Activated CD8-positive, alpha-beta T cell treated with anti-CD3 and anti-CD28 coated beads, Interleukin-2, amount 10 ng/mL, durations not matched to agents 7 days and 5 days (primary cell): ENCODE measurements around the gene EXOC6B. TPM values are rescaled to one million over a fixed set of nuclear protein-coding genes. Genes with fewer than 3 reads are reported as not detected.
"Not testable (repeated sequence)": the region's sequence is repeated elsewhere in the genome, so short reads cannot be mapped to it uniquely, and the experiment has no call there.

ENCODE experiments used
- ATAC-seq: fragments of 150-1000 bp; cut with Tn5 transposase; one replicate; pipeline ENCODE4 v1.10.0; 2021; ENCODE audit warnings: moderate library complexity
- CTCF ChIA-PET: fragments of 350-600 bp; sonication (Branson Sonifier 250); formaldehyde crosslinking; loops from one replicate; lab custom pipeline; 2021; ENCODE audit warnings: antibody characterized with exemption; lab: Charles Lee
- POLR2A ChIA-PET: fragments of 350-600 bp; sonication (Branson Sonifier 250); formaldehyde crosslinking; loops from one replicate; lab custom pipeline; 2021; ENCODE audit warnings: antibody characterized with exemption; lab: Charles Lee
- DNase-seq: peaks from one replicate; pipeline ENCODE4 v3.0.0-alpha.2; 2020
- H3K27ac Mint-ChIP-seq: one replicate; pipeline ENCODE4 v1.8.0; 2021; ENCODE audit warnings: mild to moderate bottlenecking, mixed read lengths
- H3K27me3 Mint-ChIP-seq: one replicate; pipeline ENCODE4 v1.8.0; 2021; ENCODE audit warnings: low read depth, mixed read lengths
- H3K36me3 Mint-ChIP-seq: one replicate; pipeline ENCODE4 v1.8.0; 2021; ENCODE audit warnings: low read depth, mixed read lengths
- H3K4me1 Mint-ChIP-seq: one replicate; pipeline ENCODE4 v1.8.0; 2021; ENCODE audit warnings: low read depth, mixed read lengths
- H3K4me3 Mint-ChIP-seq: one replicate; pipeline ENCODE4 v1.8.0; 2021; ENCODE audit warnings: mild to moderate bottlenecking, mixed read lengths
- H3K9me3 Mint-ChIP-seq: one replicate; pipeline ENCODE4 v1.8.0; 2022; ENCODE audit warnings: mixed read lengths; ENCODE audit not compliant: insufficient read depth
- total RNA-seq, 2 experiments: library from RNA; stranded (reverse); gene quantifications; one replicate each; pipeline ENCODE4 v1.2.3, GENCODE V29; 2021

EXOC6B gene
- total RNA-seq, 2 experiments from 2014 or later: 17.8 to 18.8 TPM

GRCh38 chr2:72673279-72673678 lies 152.6 kb downstream of the EXOC6B start:
- CTCF ChIA-PET: no interaction called here
- Mint-ChIP-seq H3K27ac (no peak overlapping the region), H3K9me3 (no peaks in the 10 kb centered on the region), H3K27me3 (no peaks in the 10 kb centered on the region), H3K4me3 (no peak overlapping the region), H3K36me3 (no peaks in the 10 kb centered on the region), H3K4me1 (no peaks in the 10 kb centered on the region)
- POLR2A ChIA-PET: no interaction called here
- DNase-seq (no peak), ATAC-seq (no peak)

- peaks cover 7% of the 10 kb centered on the region for H3K9me3 Mint-ChIP-seq
- H3K27me3 Mint-ChIP-seq: no peaks in the 10 kb centered on the region
- H3K4me1 Mint-ChIP-seq: no peaks in the 10 kb centered on the region
- no peak for DNase-seq
- CTCF ChIA-PET: no interaction called here
- ATAC-seq: no peak
- H3K4me3 Mint-ChIP-seq: no peak overlapping the region
- H3K36me3 Mint-ChIP-seq: peaks cover 2% of the 10 kb centered on the region
- POLR2A ChIA-PET: no interaction called here
- H3K27ac Mint-ChIP-seq: no peak overlapping the region
These were observed 156.7 kb downstream of the EXOC6B start for GRCh38 chr2:72669121-72669520.

GRCh38 chr2:72668647-72669046 lies 157.2 kb downstream of the EXOC6B start:
- ChIA-PET CTCF (no interaction called here), POLR2A (no interaction called here)
- peaks cover 7% of the 10 kb centered on the region for H3K9me3 Mint-ChIP-seq
- ATAC-seq (no peak), DNase-seq (no peak)
- H3K36me3 Mint-ChIP-seq: peaks cover 2% of the 10 kb centered on the region
- no peaks in the 10 kb centered on the region for H3K4me1 Mint-ChIP-seq
- H3K27me3 Mint-ChIP-seq: no peaks in the 10 kb centered on the region
- H3K27ac Mint-ChIP-seq: no peak overlapping the region
- H3K4me3 Mint-ChIP-seq: no peak overlapping the region

GRCh38 chr2:72665448-72665847 lies 160.4 kb downstream of the EXOC6B start:
- CTCF ChIA-PET: no interaction called here
- POLR2A ChIA-PET: no interaction called here
- Mint-ChIP-seq H3K36me3 (peaks cover 2% of the 10 kb centered on the region), H3K4me3 (no peak overlapping the region), H3K9me3 (peaks cover 7% of the 10 kb centered on the region), H3K27ac (no peak overlapping the region), H3K4me1 (no peaks in the 10 kb centered on the region), H3K27me3 (no peaks in the 10 kb centered on the region)
- ATAC-seq: no peak
- no peak for DNase-seq

- CTCF ChIA-PET: no interaction called here
- no peak for DNase-seq
- H3K27ac Mint-ChIP-seq: no peak overlapping the region
- no peaks in the 10 kb centered on the region for H3K27me3 Mint-ChIP-seq
- no peaks in the 10 kb centered on the region for H3K4me1 Mint-ChIP-seq
- H3K36me3 Mint-ChIP-seq: no peaks in the 10 kb centered on the region
- no peaks in the 10 kb centered on the region for H3K9me3 Mint-ChIP-seq
- POLR2A ChIA-PET: no interaction called here
- no peak for ATAC-seq
- no peak overlapping the region for H3K4me3 Mint-ChIP-seq
These were observed 163.8 kb downstream of the EXOC6B start for GRCh38 chr2:72661985-72662384.

- ChIA-PET POLR2A (no interaction called here), CTCF (no interaction called here)
- Mint-ChIP-seq H3K4me1 (no peaks in the 10 kb centered on the region), H3K9me3 (peaks cover 6% of the 10 kb centered on the region), H3K4me3 (no peak overlapping the region), H3K36me3 (peaks cover 2% of the 10 kb centered on the region), H3K27me3 (no peaks in the 10 kb centered on the region), H3K27ac (no peak overlapping the region)
- DNase-seq: no peak
- no peak for ATAC-seq
These were observed 176.0 kb downstream of the EXOC6B start for GRCh38 chr2:72649810-72650209.

GRCh38 chr2:72641221-72641620 lies 184.6 kb downstream of the EXOC6B start:
- H3K4me1 Mint-ChIP-seq, CTCF ChIA-PET, H3K36me3 Mint-ChIP-seq, H3K27me3 Mint-ChIP-seq, H3K9me3 Mint-ChIP-seq, H3K27ac Mint-ChIP-seq, H3K4me3 Mint-ChIP-seq, ATAC-seq, POLR2A ChIA-PET, DNase-seq: not testable (repeated sequence)

- CTCF ChIA-PET: no interaction called here
These were observed 187.1 kb downstream of the EXOC6B start for GRCh38 chr2:72638600-72639211.

GRCh38 chr2:72636210-72636609 lies 189.6 kb downstream of the EXOC6B start:
- H3K27me3 Mint-ChIP-seq: peaks cover 3% of the 10 kb centered on the region
- no peaks in the 10 kb centered on the region for H3K36me3 Mint-ChIP-seq
- POLR2A ChIA-PET: no interaction called here
- no peaks in the 10 kb centered on the region for H3K4me1 Mint-ChIP-seq
- H3K27ac Mint-ChIP-seq: no peak overlapping the region
- no peaks in the 10 kb centered on the region for H3K9me3 Mint-ChIP-seq
- no peak for DNase-seq
- no peak for ATAC-seq
- no peak overlapping the region for H3K4me3 Mint-ChIP-seq
- CTCF ChIA-PET: no interaction called here

More at GRCh38 chr2:72638600-72639211, 187.1 kb downstream of the EXOC6B start:
- Mint-ChIP-seq H3K27me3 (peaks cover 3% of the 10 kb centered on the region), H3K27ac (no peak overlapping the region), H3K9me3 (no peaks in the 10 kb centered on the region), H3K4me3 (no peak overlapping the region), H3K4me1 (no peaks in the 10 kb centered on the region), H3K36me3 (no peaks in the 10 kb centered on the region)
- ATAC-seq (no peak), DNase-seq (no peak)
- POLR2A ChIA-PET: no interaction called here

- ChIA-PET POLR2A (no interaction called here), CTCF (no interaction called here)
- no peak overlapping the region for H3K4me3 Mint-ChIP-seq
- no peak overlapping the region for H3K27ac Mint-ChIP-seq
- DNase-seq (no peak), ATAC-seq (no peak)
- H3K9me3 Mint-ChIP-seq: no peaks in the 10 kb centered on the region
- peaks cover 3% of the 10 kb centered on the region for H3K27me3 Mint-ChIP-seq
- H3K4me1 Mint-ChIP-seq: no peaks in the 10 kb centered on the region
- H3K36me3 Mint-ChIP-seq: no peaks in the 10 kb centered on the region
These were observed 195.1 kb downstream of the EXOC6B start for GRCh38 chr2:72630767-72631166.

GRCh38 chr2:72629062-72629461 lies 196.8 kb downstream of the EXOC6B start:
- no peaks in the 10 kb centered on the region for H3K9me3 Mint-ChIP-seq
- no peaks in the 10 kb centered on the region for H3K4me1 Mint-ChIP-seq
- no peak for ATAC-seq
- POLR2A ChIA-PET: no interaction called here
- H3K4me3 Mint-ChIP-seq: no peak overlapping the region
- H3K27ac Mint-ChIP-seq: no peak overlapping the region
- CTCF ChIA-PET: no interaction called here
- DNase-seq: no peak
- H3K27me3 Mint-ChIP-seq: no peaks in the 10 kb centered on the region
- H3K36me3 Mint-ChIP-seq: no peaks in the 10 kb centered on the region

- Mint-ChIP-seq H3K36me3 (no peaks in the 10 kb centered on the region), H3K9me3 (no peaks in the 10 kb centered on the region), H3K27me3 (no peaks in the 10 kb centered on the region), H3K4me1 (no peaks in the 10 kb centered on the region), H3K4me3 (no peak overlapping the region), H3K27ac (no peak overlapping the region)
- ATAC-seq: no peak
- no peak for DNase-seq
- CTCF ChIA-PET: no interaction called here
- POLR2A ChIA-PET: no interaction called here
These were observed 198.8 kb downstream of the EXOC6B start for GRCh38 chr2:72627083-72627482.

GRCh38 chr2:72625366-72625765 lies 200.5 kb downstream of the EXOC6B start:
- H3K36me3 Mint-ChIP-seq: no peaks in the 10 kb centered on the region

More at GRCh38 chr2:72625366-72625765, 200.5 kb downstream of the EXOC6B start:
- POLR2A ChIA-PET: no interaction called here
- no peaks in the 10 kb centered on the region for H3K4me1 Mint-ChIP-seq
- H3K27ac Mint-ChIP-seq: no peak overlapping the region
- H3K9me3 Mint-ChIP-seq: no peaks in the 10 kb centered on the region
- no peaks in the 10 kb centered on the region for H3K27me3 Mint-ChIP-seq
- ATAC-seq: no peak
- DNase-seq: no peak
- H3K4me3 Mint-ChIP-seq: no peak overlapping the region
- CTCF ChIA-PET: no interaction called here
